Mesothelial cell of epicardium (in vitro differentiated cells): ENCODE data around the gene CRKL. TPM values are rescaled to one million over a fixed set of nuclear protein-coding genes. Genes with fewer than 3 reads are reported as not detected.
A peak's percentile ranks its signal among the peaks of the same experiment; 100 is the strongest.
"Not testable (repeated sequence)": the region's sequence is repeated elsewhere in the genome, so short reads cannot be mapped to it uniquely, and the experiment has no call there.

Experiments used
- DNase-seq, 2 experiments: peaks; one replicate each; pipeline ENCODE4 v3.0.0; 2021; ENCODE audit warnings: low spot score in 2 of 2; ENCODE audit not compliant: unreplicated experiment in 2 of 2
- H3K27ac Mint-ChIP-seq: 2 replicates; pipeline ENCODE4 v1.8.0; 2021; ENCODE audit warnings: mixed read lengths
- H3K27me3 Mint-ChIP-seq: 2 replicates; pipeline ENCODE4 v1.8.0; 2021; ENCODE audit warnings: low read depth, mixed read lengths
- H3K36me3 Mint-ChIP-seq: 2 replicates; pipeline ENCODE4 v1.8.0; 2021; ENCODE audit warnings: mixed read lengths
- H3K4me1 Mint-ChIP-seq: 2 replicates; pipeline ENCODE4 v1.8.0; 2021; ENCODE audit warnings: mixed read lengths
- H3K4me3 Mint-ChIP-seq: 2 replicates; pipeline ENCODE4 v1.8.0; 2021; ENCODE audit warnings: mild to moderate bottlenecking, moderate library complexity, mixed read lengths
- H3K9me3 Mint-ChIP-seq: 2 replicates; pipeline ENCODE4 v1.8.0; 2021; ENCODE audit warnings: mixed read lengths
- total RNA-seq: library from RNA; stranded (reverse); gene quantifications from 3 replicates; pipeline ENCODE4 v1.2.1, GENCODE V29; 2021
- TF ChIP-seq, protein P1 (sequence below): fragments of 200-600 bp; sonication (generic); IDR thresholded peaks from one replicate; pipeline ENCODE4 v1.5.0; 2021; ENCODE audit warnings: antibody characterized with exemption; ENCODE audit not compliant: unreplicated experiment

The CRKL gene
- total RNA-seq, 1 donor from 2014 or later = 75.1 TPM

DNA sequence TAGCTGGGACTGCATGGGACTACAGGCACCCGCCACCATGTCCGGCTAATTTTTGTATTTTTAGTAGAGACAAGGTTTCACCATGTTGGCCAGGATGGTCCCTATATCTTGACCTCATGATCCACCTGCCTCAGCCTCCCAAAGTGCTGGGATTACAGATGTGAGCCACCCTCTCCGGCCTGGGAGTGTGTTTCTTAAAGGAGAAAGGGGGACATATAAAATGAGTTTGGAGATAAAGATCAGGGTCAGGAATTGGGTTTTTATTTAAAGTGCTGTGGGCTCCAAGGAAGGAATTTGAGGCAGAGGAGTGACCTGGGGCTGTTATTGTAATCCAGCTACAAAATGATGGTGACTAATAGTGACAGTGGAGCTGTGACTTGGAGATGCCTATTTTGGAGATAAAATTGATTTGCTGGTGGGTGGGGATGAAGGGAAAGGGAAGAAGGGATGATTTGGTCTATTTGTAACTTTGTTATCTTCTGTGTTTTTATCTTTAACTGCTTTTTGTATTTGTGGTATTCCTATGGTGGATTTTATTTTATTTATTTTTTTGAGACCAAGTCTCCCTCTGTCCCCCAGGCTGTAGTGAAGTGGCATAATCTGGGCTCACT lies 5.0 kb downstream of the CRKL start:
- no peak for DNase-seq
- H3K4me3 Mint-ChIP-seq = peak overlapping the region; percentile 14
- TF ChIP-seq, protein P1, sequence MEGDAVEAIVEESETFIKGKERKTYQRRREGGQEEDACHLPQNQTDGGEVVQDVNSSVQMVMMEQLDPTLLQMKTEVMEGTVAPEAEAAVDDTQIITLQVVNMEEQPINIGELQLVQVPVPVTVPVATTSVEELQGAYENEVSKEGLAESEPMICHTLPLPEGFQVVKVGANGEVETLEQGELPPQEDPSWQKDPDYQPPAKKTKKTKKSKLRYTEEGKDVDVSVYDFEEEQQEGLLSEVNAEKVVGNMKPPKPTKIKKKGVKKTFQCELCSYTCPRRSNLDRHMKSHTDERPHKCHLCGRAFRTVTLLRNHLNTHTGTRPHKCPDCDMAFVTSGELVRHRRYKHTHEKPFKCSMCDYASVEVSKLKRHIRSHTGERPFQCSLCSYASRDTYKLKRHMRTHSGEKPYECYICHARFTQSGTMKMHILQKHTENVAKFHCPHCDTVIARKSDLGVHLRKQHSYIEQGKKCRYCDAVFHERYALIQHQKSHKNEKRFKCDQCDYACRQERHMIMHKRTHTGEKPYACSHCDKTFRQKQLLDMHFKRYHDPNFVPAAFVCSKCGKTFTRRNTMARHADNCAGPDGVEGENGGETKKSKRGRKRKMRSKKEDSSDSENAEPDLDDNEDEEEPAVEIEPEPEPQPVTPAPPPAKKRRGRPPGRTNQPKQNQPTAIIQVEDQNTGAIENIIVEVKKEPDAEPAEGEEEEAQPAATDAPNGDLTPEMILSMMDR = no peak
- H3K36me3 Mint-ChIP-seq = no peaks in the 10 kb centered on the region
- H3K4me1 Mint-ChIP-seq = peaks cover 39% of the 10 kb centered on the region
- H3K27ac Mint-ChIP-seq = peak overlapping the region; percentile 55
- no peaks in the 10 kb centered on the region for H3K9me3 Mint-ChIP-seq
- H3K27me3 Mint-ChIP-seq = no peaks in the 10 kb centered on the region

DNA sequence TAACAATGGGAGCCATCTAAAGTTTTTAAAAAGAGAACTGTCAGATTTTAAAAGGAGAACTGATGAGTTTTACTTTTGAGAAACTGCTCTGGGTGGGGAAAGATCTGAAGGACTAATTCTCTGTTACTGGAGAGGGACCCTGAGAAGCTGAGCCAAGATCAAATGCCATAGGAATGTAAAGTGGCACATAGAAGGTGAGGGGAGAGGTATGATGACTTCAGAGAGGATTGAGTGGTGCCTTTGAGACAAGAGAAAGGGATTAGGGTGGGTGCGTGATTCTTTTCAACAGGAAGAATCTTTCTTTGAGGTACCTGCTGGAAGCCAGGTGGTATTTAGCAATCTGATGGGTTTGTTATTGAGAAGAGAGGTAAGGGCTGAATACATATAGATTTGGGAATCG lies 9.0 kb downstream of the CRKL start:
- no peak for DNase-seq
- H3K27ac Mint-ChIP-seq = peak overlapping the region; percentile 39
- peaks cover 5% of the 10 kb centered on the region for H3K9me3 Mint-ChIP-seq
- no peak overlapping the region for H3K4me3 Mint-ChIP-seq
- no peaks in the 10 kb centered on the region for H3K27me3 Mint-ChIP-seq
- peaks cover 7% of the 10 kb centered on the region for H3K36me3 Mint-ChIP-seq
- TF ChIP-seq, protein P1 = no peak
- peaks cover 24% of the 10 kb centered on the region for H3K4me1 Mint-ChIP-seq

DNA sequence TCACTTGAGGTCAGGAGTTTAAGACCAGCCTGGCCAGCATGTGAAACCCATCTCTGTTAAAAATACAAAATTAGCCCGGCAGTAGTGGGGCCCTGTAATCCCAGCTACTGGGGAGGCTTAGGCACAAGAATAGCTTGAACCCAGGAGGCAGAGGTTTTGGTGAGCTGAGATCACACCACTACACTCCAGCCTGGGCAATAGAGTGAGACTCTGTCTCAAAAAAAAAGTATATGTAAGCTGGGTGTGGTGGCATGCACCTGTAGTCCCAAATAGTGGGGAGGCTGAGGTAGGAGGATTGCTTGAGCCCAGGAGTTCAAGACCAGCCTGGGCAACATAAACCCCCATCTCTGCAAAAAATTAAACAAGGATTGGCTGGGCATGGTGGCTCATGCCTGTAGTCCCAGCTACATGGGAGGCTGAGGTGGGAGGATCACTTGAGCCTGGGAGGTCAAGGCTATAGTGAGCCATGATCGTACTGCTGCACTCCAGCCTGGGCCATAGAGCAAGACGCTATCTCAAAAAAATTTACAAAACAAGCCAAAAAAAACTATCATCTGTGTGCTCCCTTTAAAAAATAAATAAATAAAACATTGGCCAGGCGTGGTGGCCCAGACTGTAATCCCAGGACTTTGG lies 10.8 kb downstream of the CRKL start:
- H3K27me3 Mint-ChIP-seq = no peaks in the 10 kb centered on the region
- TF ChIP-seq, protein P1 = no peak
- H3K4me1 Mint-ChIP-seq = peaks cover 15% of the 10 kb centered on the region
- no peak overlapping the region for H3K4me3 Mint-ChIP-seq
- H3K27ac Mint-ChIP-seq = no peak overlapping the region
- no peak for DNase-seq
- H3K36me3 Mint-ChIP-seq = peaks cover 7% of the 10 kb centered on the region
- H3K9me3 Mint-ChIP-seq = peaks cover 5% of the 10 kb centered on the region

DNA sequence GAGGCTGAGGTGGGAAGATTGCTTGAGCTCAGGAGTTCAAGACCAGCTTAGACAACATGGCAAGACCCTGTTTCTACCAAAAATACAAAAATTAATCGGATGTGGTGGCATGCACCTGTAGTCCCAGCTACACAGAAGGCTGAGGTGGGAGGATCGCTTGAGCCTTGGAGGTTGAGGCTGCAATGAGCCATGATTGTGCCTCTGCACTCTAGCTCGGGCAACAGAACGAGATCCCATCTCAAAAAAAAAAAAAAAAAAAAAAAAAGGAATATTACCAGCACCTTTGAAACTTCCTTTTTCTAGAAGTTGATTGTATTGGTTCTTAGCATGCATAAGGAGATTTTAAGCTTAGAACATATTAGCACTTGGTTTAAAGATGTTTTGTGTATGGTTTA lies 11.4 kb downstream of the CRKL start:
- H3K4me1 Mint-ChIP-seq = peaks cover 15% of the 10 kb centered on the region
- peaks cover 7% of the 10 kb centered on the region for H3K36me3 Mint-ChIP-seq
- H3K4me3 Mint-ChIP-seq = no peak overlapping the region
- no peaks in the 10 kb centered on the region for H3K27me3 Mint-ChIP-seq
- peaks cover 5% of the 10 kb centered on the region for H3K9me3 Mint-ChIP-seq
- H3K27ac Mint-ChIP-seq = no peak overlapping the region
- DNase-seq = no peak
- TF ChIP-seq, protein P1 = no peak

DNA sequence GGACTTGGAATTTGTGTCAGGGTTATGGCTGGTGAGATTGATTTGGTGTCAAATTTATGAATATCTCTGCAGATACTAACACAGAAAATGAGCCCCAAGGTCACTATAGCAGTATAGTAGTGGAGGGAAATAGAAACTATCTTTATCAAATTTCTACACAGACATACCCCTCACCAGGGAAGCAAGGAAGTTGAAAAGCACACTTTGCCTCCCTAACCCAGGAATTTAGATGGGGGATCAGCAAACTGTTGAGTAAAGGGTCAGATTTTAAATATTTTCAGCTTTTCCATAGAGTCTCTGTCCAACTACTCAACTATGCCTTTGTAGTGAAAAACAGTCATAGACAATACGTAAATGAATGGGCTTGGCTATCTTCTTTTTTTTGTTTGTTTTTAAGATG lies 12.8 kb downstream of the CRKL start:
- Mint-ChIP-seq H3K4me3 (no peak overlapping the region), H3K27me3 (no peaks in the 10 kb centered on the region), H3K27ac (peak overlapping the region; percentile 4), H3K4me1 (peaks cover 15% of the 10 kb centered on the region), H3K9me3 (peaks cover 5% of the 10 kb centered on the region), H3K36me3 (peaks cover 16% of the 10 kb centered on the region)
- TF ChIP-seq, protein P1 = no peak
- DNase-seq = no peak

DNA sequence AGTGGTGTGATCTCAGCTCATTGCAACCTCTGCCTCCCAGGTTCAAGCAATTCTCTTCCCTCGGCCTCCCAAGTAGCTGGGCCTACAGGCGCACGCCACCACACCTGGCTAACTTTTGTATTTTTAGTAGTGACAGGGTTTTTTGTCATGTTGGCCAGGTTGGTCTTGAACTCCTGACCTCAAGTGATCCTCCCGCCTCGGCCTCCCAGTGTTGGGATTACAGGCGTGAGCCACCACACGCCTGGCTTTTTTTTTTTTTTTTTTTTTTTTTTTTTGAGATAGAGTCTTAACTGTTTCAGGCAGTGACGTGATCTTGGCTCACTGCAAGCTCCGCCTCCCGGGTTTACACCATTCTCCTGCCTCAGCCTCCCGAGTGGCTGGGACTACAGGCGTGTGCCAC lies 13.2 kb downstream of the CRKL start:
- H3K4me1 Mint-ChIP-seq = peaks cover 14% of the 10 kb centered on the region
- H3K27ac Mint-ChIP-seq, H3K9me3 Mint-ChIP-seq, DNase-seq, H3K27me3 Mint-ChIP-seq, H3K4me3 Mint-ChIP-seq: not testable (repeated sequence)
- peaks cover 16% of the 10 kb centered on the region for H3K36me3 Mint-ChIP-seq
